CD4-positive, alpha-beta T cell (primary cell): ENCODE data around the gene CLDN22. TPM values are rescaled to one million over a fixed set of nuclear protein-coding genes. Genes with fewer than 3 reads are reported as not detected.

Source experiments
- ATAC-seq: fragments of 200-7000 bp; cut with Tn5 transposase; one replicate; pipeline ENCODE4 v1.10.0; 2022; ENCODE audit warnings: mild to moderate bottlenecking; ENCODE audit not compliant: poor library complexity
- CTCF ChIA-PET: fragments of 350-600 bp; sonication (Branson Sonifier 250); formaldehyde crosslinking; loops from one replicate; lab custom pipeline; 2021; ENCODE audit warnings: antibody characterized with exemption, inconsistent platforms; lab: Charles Lee
- POLR2A ChIA-PET: fragments of 350-600 bp; sonication (Branson Sonifier 250); formaldehyde crosslinking; loops from one replicate; lab custom pipeline; 2021; ENCODE audit warnings: antibody characterized with exemption, inconsistent platforms; lab: Charles Lee
- DNase-seq, 14 experiments: peaks; one replicate each; pipeline ENCODE4 v3.0.0-alpha.2; 2013 to 2020; ENCODE audit warnings: mixed read lengths in 2 of 14
- H3K27ac ChIP-seq, 2 donors: one replicate each; pipeline versions ENCODE4 v1.5.1 to v1.7.0; 2013; ENCODE audit warnings: low read length in 2 of 2, low read depth in 1 of 2, mild to moderate bottlenecking in 1 of 2
- H3K27me3 ChIP-seq, 2 experiments: 1 replicate in 1 of 2; 2 replicates in 1 of 2; pipeline versions ENCODE4 v1.6.1 to v1.7.0; 2013; ENCODE audit warnings: low read length in 2 of 2, control low read depth in 1 of 2, mild to moderate bottlenecking in 1 of 2, moderate library complexity in 1 of 2; ENCODE audit not compliant: insufficient read depth in 2 of 2, control insufficient read depth in 1 of 2
- H3K36me3 ChIP-seq: one replicate; pipeline ENCODE4 v1.6.1; 2013; ENCODE audit warnings: low read length, control low read depth; ENCODE audit not compliant: insufficient read depth
- H3K4me1 ChIP-seq: one replicate; pipeline ENCODE4 v1.6.1; 2013; ENCODE audit warnings: low read length, control low read depth; ENCODE audit not compliant: insufficient read depth
- H3K4me3 ChIP-seq: one replicate; pipeline ENCODE4 v1.5.1; 2013; ENCODE audit warnings: mild to moderate bottlenecking, low read length, moderate library complexity
- H3K9me3 ChIP-seq, 2 experiments: 1 replicate in 1 of 2; 2 replicates in 1 of 2; pipeline versions ENCODE4 v1.6.1 to v1.7.0; 2013; ENCODE audit warnings: low read length in 2 of 2, mild to moderate bottlenecking in 2 of 2, control low read depth in 1 of 2, moderate library complexity in 1 of 2; ENCODE audit not compliant: control insufficient read depth in 1 of 2, insufficient read depth in 1 of 2
- H3K27ac Mint-ChIP-seq: one replicate; pipeline ENCODE4 v1.8.0; 2020; ENCODE audit warnings: mixed read lengths
- H3K27me3 Mint-ChIP-seq: one replicate; pipeline ENCODE4 v1.8.0; 2021; ENCODE audit warnings: mixed read lengths
- H3K36me3 Mint-ChIP-seq: one replicate; pipeline ENCODE4 v1.8.0; 2021; ENCODE audit warnings: low read depth, mixed read lengths
- H3K4me1 Mint-ChIP-seq: one replicate; pipeline ENCODE4 v1.8.0; 2021; ENCODE audit warnings: low read depth, mixed read lengths
- H3K4me3 Mint-ChIP-seq: one replicate; pipeline ENCODE4 v1.8.0; 2020; ENCODE audit warnings: mild to moderate bottlenecking, mixed read lengths
- H3K9me3 Mint-ChIP-seq: one replicate; pipeline ENCODE4 v1.8.0; 2020; ENCODE audit warnings: mixed read lengths
- CTCF ChIP-seq: fragments of 200-600 bp; IDR thresholded peaks from one replicate; pipeline ENCODE4 v1.8.0; 2022; ENCODE audit warnings: antibody characterized with exemption, mild to moderate bottlenecking
- intact Hi-C, 2 experiments: fragments of 100-400 bp; cut with DNase I in 1 of 2; cut with micrococcal nuclease in 1 of 2; formaldehyde crosslinking; loops; one replicate each; pipeline versions ENCODE4 v1.15.1 to v1.9.0; 2023 to 2025; cut with DNase I, micrococcal nuclease
- total RNA-seq, 174 experiments: library from RNA in 2 of 174; stranded (reverse) in 2 of 174; gene quantifications; one replicate each; pipeline ENCODE4 v1.2.3 and lab custom pipeline; 2021 to 2026

CLDN22 gene
- total RNA-seq, 2 experiments from 2014 or later, result not detected

- Mint-ChIP-seq H3K27me3 (peaks cover 9% of the 10 kb centered on the region), H3K4me3 (no peak overlapping the region), H3K27ac (peak overlapping the region; percentile 6), H3K36me3 (no peaks in the 10 kb centered on the region), H3K9me3 (no peaks in the 10 kb centered on the region), H3K4me1 (peaks cover 11% of the 10 kb centered on the region)
- no peak overlapping the region for H3K27ac ChIP-seq
- intact Hi-C loops, result no loop called here
- no peak for TF ChIP-seq CTCF
- H3K9me3 ChIP-seq, result no peaks in the 10 kb centered on the region
- CTCF ChIA-PET, result no interaction called here
- no peaks in the 10 kb centered on the region for H3K4me1 ChIP-seq
- no peak overlapping the region for H3K4me3 ChIP-seq
- POLR2A ChIA-PET, result interaction anchor here (0.7 to 0.8 kb wide), 2 partner anchors 123 to 947 kb away, joined by 3 read pairs; no protein-coding TSS in a partner anchor
- no peaks in the 10 kb centered on the region for H3K36me3 ChIP-seq
- no peak for ATAC-seq
- no peaks in the 10 kb centered on the region for H3K27me3 ChIP-seq
- no peak for DNase-seq
Measured at GRCh38 chr4:183321516-183321915, 1.4 kb upstream of the CLDN22 start.

DNA sequence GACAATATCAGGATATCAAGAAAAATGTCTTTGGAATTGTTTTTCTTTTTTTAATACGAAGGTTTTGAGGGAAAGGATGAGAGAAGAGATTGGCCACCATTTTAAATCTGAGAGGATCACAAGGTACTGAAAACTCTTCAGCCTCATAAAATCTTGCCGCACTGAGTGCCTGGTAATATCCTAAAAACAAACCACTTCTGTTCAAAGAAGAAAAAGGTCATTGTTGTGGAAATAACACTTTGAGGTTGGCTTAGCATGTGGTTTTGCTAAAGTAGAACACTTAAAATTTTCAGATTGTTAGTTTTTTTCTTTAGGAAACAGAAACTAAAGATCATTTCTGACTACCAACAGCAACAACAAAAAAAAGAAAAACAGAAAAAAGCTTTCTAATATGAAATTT lies 1.0 kb upstream of the CLDN22 start:
- Mint-ChIP-seq H3K36me3 (no peaks in the 10 kb centered on the region), H3K4me3 (no peak overlapping the region), H3K4me1 (peaks cover 11% of the 10 kb centered on the region), H3K9me3 (no peaks in the 10 kb centered on the region), H3K27me3 (peaks cover 6% of the 10 kb centered on the region), H3K27ac (peak overlapping the region; percentile 6)
- no peaks in the 10 kb centered on the region for H3K9me3 ChIP-seq
- no peak overlapping the region for H3K27ac ChIP-seq
- POLR2A ChIA-PET, result interaction anchor here (0.7 to 0.8 kb wide), 2 partner anchors 123 to 947 kb away, joined by 3 read pairs; no protein-coding TSS in a partner anchor
- H3K4me3 ChIP-seq, result no peak overlapping the region
- H3K36me3 ChIP-seq, result no peaks in the 10 kb centered on the region
- CTCF ChIA-PET, result no interaction called here
- H3K27me3 ChIP-seq, result no peaks in the 10 kb centered on the region
- H3K4me1 ChIP-seq, result no peaks in the 10 kb centered on the region
- TF ChIP-seq CTCF, result no peak
- peak; percentile 34 for ATAC-seq
- peak in 3 of 14 experiments; percentile 27 to 42 (median 36) for DNase-seq
- intact Hi-C loops, result no loop called here

DNA sequence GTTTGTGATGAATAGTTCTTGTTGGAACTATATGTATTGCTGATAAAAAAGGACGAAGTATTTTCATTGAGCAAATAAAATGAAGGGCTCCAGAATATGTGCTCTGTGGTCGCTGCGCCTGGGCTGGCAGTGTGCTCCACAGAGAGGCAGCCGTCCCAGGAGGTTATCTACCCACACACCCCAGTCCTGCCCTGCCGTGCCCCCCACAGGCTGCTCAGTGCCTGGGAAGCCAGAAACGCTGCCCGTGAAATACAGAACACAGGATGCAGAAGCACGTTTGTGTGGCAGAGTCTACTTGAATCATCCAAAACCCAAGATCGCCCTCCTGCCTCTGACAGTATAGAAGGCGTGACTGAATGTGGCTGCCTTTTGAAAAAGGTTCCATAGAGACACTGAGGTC lies 1.4 kb downstream of the CLDN22 start:
- H3K36me3 Mint-ChIP-seq, result no peaks in the 10 kb centered on the region
- Histone ChIP-seq H3K27me3 (no peaks in the 10 kb centered on the region), H3K4me3 (no peak overlapping the region), H3K27ac (no peak overlapping the region), H3K36me3 (no peaks in the 10 kb centered on the region), H3K9me3 (no peaks in the 10 kb centered on the region), H3K4me1 (no peaks in the 10 kb centered on the region)
- no peak overlapping the region for H3K27ac Mint-ChIP-seq
- intact Hi-C loops, result no loop called here
- peaks cover 11% of the 10 kb centered on the region for H3K4me1 Mint-ChIP-seq
- ChIA-PET POLR2A (no interaction called here), CTCF (interaction anchor here (0.6 kb wide), 1 partner anchor 16 kb away, joined by 6 read pairs; no protein-coding TSS in a partner anchor)
- TF ChIP-seq CTCF, result no peak
- ATAC-seq (no peak), DNase-seq (no peak)
- H3K9me3 Mint-ChIP-seq, result no peaks in the 10 kb centered on the region
- peaks cover 1% of the 10 kb centered on the region for H3K27me3 Mint-ChIP-seq
- no peak overlapping the region for H3K4me3 Mint-ChIP-seq
